Measurements from ENCODE around the gene ATG3.
A peak's percentile ranks its signal among the peaks of the same experiment; 100 is the strongest.

The ATG3 gene

DNA sequence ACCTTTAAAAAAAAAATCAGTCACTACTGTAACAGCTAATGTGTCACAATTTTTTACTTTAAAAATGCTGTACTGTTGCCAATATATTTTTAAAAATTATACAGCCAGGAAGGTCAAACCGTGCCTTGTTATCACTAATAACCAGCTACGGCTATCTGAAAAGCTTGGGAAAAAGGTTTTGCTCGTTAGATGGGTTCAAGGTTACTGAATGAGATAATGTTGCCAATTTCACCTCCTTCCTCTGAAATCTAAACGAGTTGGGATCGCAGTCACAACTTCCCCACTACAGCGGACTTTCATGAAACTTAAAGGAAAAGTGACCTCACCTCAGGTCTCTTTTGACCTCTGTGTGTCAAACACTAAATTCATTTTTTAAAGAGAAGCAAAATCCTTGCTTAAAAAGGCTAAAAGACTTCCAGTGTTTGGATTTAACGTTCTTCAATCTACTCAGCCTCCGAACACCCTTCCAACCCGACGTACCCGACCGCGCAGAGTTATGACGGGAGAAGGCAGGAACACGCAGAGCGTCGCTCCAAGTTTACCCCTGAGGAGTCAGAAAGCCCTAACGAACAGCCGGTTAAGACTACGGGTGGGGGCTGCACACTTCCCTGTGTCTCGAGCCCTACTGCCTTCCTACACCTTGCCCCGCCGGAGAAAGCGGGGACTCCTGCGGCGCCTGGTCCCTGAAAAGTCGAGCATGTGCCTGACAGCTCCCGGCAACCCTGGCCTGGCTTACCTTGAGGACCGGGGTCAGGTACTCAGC is 860 bp downstream of the ATG3 start:
- Mint-ChIP-seq H3K4me3 (peak overlapping the region; percentile 97), H3K27ac (peak overlapping the region; percentile 98), H3K27me3 (ENCODE audit: low read depth, poor library complexity) (no peaks in the 10 kb centered on the region), H3K36me3 (ENCODE audit: low read depth) (peaks cover 30% of the 10 kb centered on the region), H3K4me1 (peaks cover 27% of the 10 kb centered on the region), H3K9me3 (peaks cover 9% of the 10 kb centered on the region)
- peak; percentile 64 for DNase-seq
- TF ChIP-seq, protein P1, sequence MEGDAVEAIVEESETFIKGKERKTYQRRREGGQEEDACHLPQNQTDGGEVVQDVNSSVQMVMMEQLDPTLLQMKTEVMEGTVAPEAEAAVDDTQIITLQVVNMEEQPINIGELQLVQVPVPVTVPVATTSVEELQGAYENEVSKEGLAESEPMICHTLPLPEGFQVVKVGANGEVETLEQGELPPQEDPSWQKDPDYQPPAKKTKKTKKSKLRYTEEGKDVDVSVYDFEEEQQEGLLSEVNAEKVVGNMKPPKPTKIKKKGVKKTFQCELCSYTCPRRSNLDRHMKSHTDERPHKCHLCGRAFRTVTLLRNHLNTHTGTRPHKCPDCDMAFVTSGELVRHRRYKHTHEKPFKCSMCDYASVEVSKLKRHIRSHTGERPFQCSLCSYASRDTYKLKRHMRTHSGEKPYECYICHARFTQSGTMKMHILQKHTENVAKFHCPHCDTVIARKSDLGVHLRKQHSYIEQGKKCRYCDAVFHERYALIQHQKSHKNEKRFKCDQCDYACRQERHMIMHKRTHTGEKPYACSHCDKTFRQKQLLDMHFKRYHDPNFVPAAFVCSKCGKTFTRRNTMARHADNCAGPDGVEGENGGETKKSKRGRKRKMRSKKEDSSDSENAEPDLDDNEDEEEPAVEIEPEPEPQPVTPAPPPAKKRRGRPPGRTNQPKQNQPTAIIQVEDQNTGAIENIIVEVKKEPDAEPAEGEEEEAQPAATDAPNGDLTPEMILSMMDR (IDR thresholded peaks at IDR 0.05) = no peak

DNA sequence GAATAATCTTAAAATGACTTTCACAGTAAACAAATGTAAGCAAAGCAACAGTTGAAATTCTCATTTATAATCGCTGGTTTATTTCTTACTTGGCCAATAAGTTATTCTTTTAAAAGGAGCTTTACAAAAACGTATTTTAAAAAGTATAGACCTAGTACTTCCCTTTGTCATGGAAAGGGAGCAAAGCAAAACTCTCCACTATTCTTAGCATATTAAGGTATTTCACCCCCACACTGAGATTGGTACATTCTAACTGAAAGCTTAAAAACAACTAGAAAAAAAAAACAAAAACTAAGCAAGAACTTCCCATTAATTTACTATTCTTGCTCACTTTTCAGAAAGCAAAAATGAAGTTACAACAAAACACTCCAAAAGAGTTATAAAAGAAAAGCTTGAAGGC is 1.5 kb downstream of the ATG3 start:
- Mint-ChIP-seq H3K9me3 (peaks cover 11% of the 10 kb centered on the region), H3K27me3 (ENCODE audit: low read depth, poor library complexity) (no peaks in the 10 kb centered on the region), H3K4me1 (peaks cover 27% of the 10 kb centered on the region), H3K36me3 (ENCODE audit: low read depth) (peaks cover 32% of the 10 kb centered on the region), H3K4me3 (peak overlapping the region; percentile 97), H3K27ac (peak overlapping the region; percentile 98)
- no peak for DNase-seq
- TF ChIP-seq, protein P1 (IDR thresholded peaks at IDR 0.05) = no peak

DNA sequence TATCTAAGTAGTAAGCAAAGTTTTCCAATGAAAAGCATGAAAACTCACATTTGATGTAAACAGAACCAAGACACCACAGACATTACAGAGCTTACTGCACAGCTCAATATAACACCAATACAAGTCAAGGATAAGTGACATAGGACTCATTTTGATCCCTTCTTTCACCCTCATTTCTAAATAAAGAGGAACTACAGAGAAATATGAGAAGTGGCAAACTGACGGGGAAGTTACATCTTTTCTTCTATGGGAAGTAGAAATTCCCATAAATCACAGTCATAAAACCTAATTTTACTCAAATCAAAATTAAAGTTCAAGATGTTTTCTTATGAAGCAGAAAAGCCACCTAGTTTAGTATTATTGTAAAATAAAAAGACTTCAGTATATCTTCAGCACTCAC is 3.8 kb downstream of the ATG3 start:
- Mint-ChIP-seq H3K9me3 (peaks cover 11% of the 10 kb centered on the region), H3K4me3 (no peak overlapping the region), H3K27me3 (ENCODE audit: low read depth, poor library complexity) (no peaks in the 10 kb centered on the region), H3K36me3 (ENCODE audit: low read depth) (peaks cover 31% of the 10 kb centered on the region), H3K27ac (no peak overlapping the region), H3K4me1 (peaks cover 17% of the 10 kb centered on the region)
- TF ChIP-seq, protein P1 (IDR thresholded peaks at IDR 0.05) = no peak
- DNase-seq = no peak

DNA sequence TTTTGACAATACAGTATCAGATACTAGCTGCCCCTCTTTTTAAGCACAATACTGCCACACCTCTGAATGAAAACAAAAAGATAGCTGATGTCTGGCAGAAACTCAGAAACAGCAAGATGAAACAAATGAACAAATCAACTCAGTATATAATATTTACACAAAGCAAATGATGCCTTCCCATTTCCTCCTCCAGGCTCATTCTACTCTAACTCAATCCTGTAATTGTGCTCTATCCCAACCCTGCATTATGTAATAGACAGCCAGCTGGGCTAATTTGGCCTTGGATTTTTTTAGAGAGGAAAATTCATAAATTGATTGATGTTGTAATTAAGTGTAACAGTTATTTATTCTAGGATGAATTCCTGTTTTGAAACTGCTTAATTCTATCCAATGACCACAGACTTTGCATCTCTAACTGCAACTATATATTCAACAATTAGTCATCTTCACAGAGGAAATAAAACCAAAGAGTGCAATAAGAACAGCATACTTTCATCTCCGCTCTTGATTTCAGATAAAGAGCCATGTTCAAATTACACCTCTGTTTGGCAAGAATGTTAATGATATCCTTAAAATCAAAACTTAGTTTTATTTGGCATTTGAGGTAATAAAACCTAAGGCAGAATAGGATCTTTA is 6.1 kb downstream of the ATG3 start:
- peaks cover 16% of the 10 kb centered on the region for H3K4me1 Mint-ChIP-seq
- DNase-seq = no peak
- TF ChIP-seq, protein P1 (IDR thresholded peaks at IDR 0.05) = no peak
- H3K9me3 Mint-ChIP-seq = peaks cover 11% of the 10 kb centered on the region
- no peak overlapping the region for H3K27ac Mint-ChIP-seq
- no peaks in the 10 kb centered on the region for H3K27me3 Mint-ChIP-seq (ENCODE audit: low read depth, poor library complexity)
- H3K36me3 Mint-ChIP-seq (ENCODE audit: low read depth) = peaks cover 39% of the 10 kb centered on the region
- H3K4me3 Mint-ChIP-seq = no peak overlapping the region

DNA sequence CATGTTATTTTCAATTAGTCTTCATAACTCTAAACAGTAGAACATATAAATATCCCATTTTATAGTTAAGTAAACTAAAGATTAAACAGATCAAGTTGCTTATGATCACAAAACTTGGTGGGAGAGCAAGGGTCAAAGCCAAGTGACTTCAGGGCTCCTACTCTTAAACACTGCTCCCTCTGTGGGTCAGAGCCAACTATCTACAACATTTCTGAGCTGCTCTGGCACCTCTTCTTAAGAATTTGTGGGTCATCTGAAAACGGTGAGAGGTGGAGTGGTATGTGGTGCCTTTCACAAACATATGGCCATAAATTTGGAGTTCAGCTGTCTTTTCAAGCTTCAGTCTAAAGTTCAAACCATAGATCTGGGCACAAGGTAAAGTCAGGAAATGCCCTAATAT is 10.9 kb downstream of the ATG3 start:
- no peak overlapping the region for H3K4me3 Mint-ChIP-seq
- H3K27me3 Mint-ChIP-seq (ENCODE audit: low read depth, poor library complexity) = no peaks in the 10 kb centered on the region
- H3K36me3 Mint-ChIP-seq (ENCODE audit: low read depth) = peaks cover 41% of the 10 kb centered on the region
- TF ChIP-seq, protein P1 (IDR thresholded peaks at IDR 0.05) = no peak
- H3K4me1 Mint-ChIP-seq = no peaks in the 10 kb centered on the region
- no peak overlapping the region for H3K27ac Mint-ChIP-seq
- DNase-seq = no peak
- H3K9me3 Mint-ChIP-seq = peaks cover 2% of the 10 kb centered on the region

All from nephron progenitor cell (in vitro differentiated cells).